Cardiac fibroblast (primary cell): ENCODE results near the gene PRM3.
"Not testable (repeated sequence)": the region's sequence is repeated elsewhere in the genome, so short reads cannot be mapped to it uniquely, and the experiment has no call there.

Experiments used
- DNase-seq, 2 donors: peaks; one replicate each; pipeline versions ENCODE4 v3.0.0 to v3.0.0-alpha.2; 2010; ENCODE audit warnings: low read depth in 2 of 2
- H3K4me3 ChIP-seq, 2 donors: replicated peaks in 1 of 2; 1 replicate in 1 of 2; 2 replicates in 1 of 2; pipeline ENCODE4 v1.5.1; 2011; ENCODE audit warnings: low read depth in 2 of 2, low read length in 2 of 2, mild to moderate bottlenecking in 2 of 2, moderate library complexity in 1 of 2
- CTCF ChIP-seq: IDR thresholded peaks from one replicate; pipeline ENCODE4 v1.5.1; 2011; ENCODE audit warnings: low read depth, mild to moderate bottlenecking, low read length, inconsistent platforms

The PRM3 gene

GRCh38 chr16:11303405-11304138 is 30.1 kb upstream of the PRM3 start:
- TF ChIP-seq CTCF, result no peak
- H3K4me3 ChIP-seq, result no peak overlapping the region
- DNase-seq, result no peak

- H3K4me3 ChIP-seq, result no peak overlapping the region
- TF ChIP-seq CTCF, result no peak
- DNase-seq, result no peak
Observed at GRCh38 chr16:11302977-11303376, 29.5 kb upstream of the PRM3 start.

GRCh38 chr16:11301645-11302501 is 28.4 kb upstream of the PRM3 start:
- DNase-seq, result no peak
- TF ChIP-seq CTCF, result no peak

GRCh38 chr16:11300560-11300892 is 27.1 kb upstream of the PRM3 start:
- TF ChIP-seq CTCF, result no peak
- DNase-seq, result no peak
- no peak overlapping the region for H3K4me3 ChIP-seq

More at GRCh38 chr16:11301645-11302501, 28.4 kb upstream of the PRM3 start:
- no peak overlapping the region for H3K4me3 ChIP-seq

- no peak for DNase-seq
- H3K4me3 ChIP-seq, result no peak overlapping the region
- no peak for TF ChIP-seq CTCF
Observed at GRCh38 chr16:11299865-11300559, 26.6 kb upstream of the PRM3 start.

- H3K4me3 ChIP-seq, DNase-seq: not testable (repeated sequence)
Observed at GRCh38 chr16:11298950-11299547, 25.6 kb upstream of the PRM3 start.
